Measurements from ENCODE around the gene SLC43A1. TPM values are rescaled to one million over a fixed set of nuclear protein-coding genes. Genes with fewer than 3 reads are reported as not detected.

SLC43A1 gene
- total and polyA plus RNA-seq, 2 of the 4 experiments (the other 2 are of a cell fraction): 10.0 to 17.0 TPM

- ChIA-PET CTCF (no interaction called here), POLR2A (ENCODE audit: unreplicated experiment) (no interaction called here)
- Histone ChIP-seq H3K27ac (ENCODE audit: insufficient read depth, low read length) (no peak overlapping the region), H3K9ac (ENCODE audit: low read depth, low read length) (no peak overlapping the region), H3K14ac (replicated peaks; ENCODE audit: low read depth, low read length) (no peak overlapping the region), H2AK9ac (replicated peaks; ENCODE audit: low read depth, low read length, poor library complexity) (no peak overlapping the region), H3K36me3 (ENCODE audit: control insufficient read depth, insufficient read depth, low read length) (no peaks in the 10 kb centered on the region), H3K4me2 (ENCODE audit: low read depth, low read length) (no peak overlapping the region), H3K4me1 (ENCODE audit: control insufficient read depth, insufficient read depth, low read length) (no peaks in the 10 kb centered on the region), H2AK5ac (ENCODE audit: low read depth, low read length) (no peak overlapping the region), H3K27me3 (ENCODE audit: control insufficient read depth, insufficient read depth, low read length) (peaks cover 18% of the 10 kb centered on the region), H3K56ac (ENCODE audit: extremely low read depth, insufficient read depth, low read length) (no peak overlapping the region), H2BK120ac (ENCODE audit: low read depth, low read length) (no peak overlapping the region), H4K5ac (ENCODE audit: low read depth, low read length) (no peak overlapping the region), H2AFZ (replicated peaks; ENCODE audit: low read length, poor library complexity) (no peak overlapping the region), H3K79me1 (ENCODE audit: low read depth in 1 of 2, low read length in 2 of 2) (no peaks in the 10 kb centered on the region), H3K23ac (ENCODE audit: low read depth, low read length) (no peak overlapping the region), H2BK20ac (ENCODE audit: low read depth, low read length) (no peak overlapping the region), H4K91ac (ENCODE audit: insufficient read depth, low read depth, low read length) (no peak overlapping the region), H3K4me3 (ENCODE audit: insufficient read depth, low read depth, low read length) (no peak overlapping the region), H3K18ac (ENCODE audit: low read depth, low read length) (no peak overlapping the region), H3K9me1 (ENCODE audit: insufficient read depth, low read length) (no peaks in the 10 kb centered on the region), H4K20me1 (ENCODE audit: insufficient read depth, low read length) (no peaks in the 10 kb centered on the region), H2BK15ac (ENCODE audit: low read depth, low read length) (no peak overlapping the region), H2BK5ac (ENCODE audit: low read depth, low read length, poor library complexity, severe bottlenecking) (no peak overlapping the region), H4K8ac (ENCODE audit: low read depth in 2 of 2, low read length in 2 of 2) (no peak overlapping the region), H3K4ac (ENCODE audit: low read depth, low read length) (no peak overlapping the region), H3K9me3 (ENCODE audit: control insufficient read depth, insufficient read depth, low read length) (no peaks in the 10 kb centered on the region)
- no TSS peak for BruUV-seq (replicated peaks)
- intact Hi-C loops (cut with micrococcal nuclease) (no loop called here), in situ Hi-C loops (cut with MboI; ENCODE audit: low sequenced_read_pairs) (no loop called here), dilution Hi-C loops (cut with HindIII; ENCODE audit: low sequenced_read_pairs, unreplicated experiment) (no loop called here)
- no CpG with 5 or more reads among the region's 1 CpG for WGBS, 2 experiments (ENCODE audit: extremely low coverage in 2 of 2, insufficient read length in 1 of 2)
- TF ChIP-seq RAD21 (IDR thresholded peaks at IDR 0.05; ENCODE audit: low read length) (no peak), BHLHE40 (IDR thresholded peaks at IDR 0.05; ENCODE audit: low read depth, low read length) (no peak), FOS (IDR thresholded peaks at IDR 0.05; ENCODE audit: low read depth, low read length) (no peak), MXI1 (IDR thresholded peaks at IDR 0.05; ENCODE audit: borderline replicate concordance, low read depth, low read length) (no peak), ELK1 (IDR thresholded peaks at IDR 0.05; ENCODE audit: borderline replicate concordance, low read depth, low read length) (no peak), MAFK (IDR thresholded peaks at IDR 0.05; ENCODE audit: low read depth, low read length) (no peak), MAZ (IDR thresholded peaks at IDR 0.05; ENCODE audit: borderline replicate concordance, low read depth, low read length) (no peak), CEBPB (IDR thresholded peaks at IDR 0.05; ENCODE audit: low read depth, low read length) (no peak), CHD1 (IDR thresholded peaks at IDR 0.05; ENCODE audit: low read depth, low read length) (no peak), RFX5 (IDR thresholded peaks at IDR 0.05; ENCODE audit: low read depth, low read length) (no peak), SMC3 (IDR thresholded peaks at IDR 0.05; ENCODE audit: low read depth, low read length) (no peak), POLR2A (IDR thresholded peaks at IDR 0.05; ENCODE audit: low read depth, low read length) (no peak), NFE2L2 (IDR thresholded peaks at IDR 0.05; ENCODE audit: low read depth, low read length) (no peak), CTCF (conservative IDR thresholded peaks at IDR 0.05; ENCODE audit: low read depth, low read length) (no peak), RCOR1 (IDR thresholded peaks at IDR 0.05; ENCODE audit: insufficient replicate concordance, low read length) (no peak)
- TF ChIP-seq, protein P1, sequence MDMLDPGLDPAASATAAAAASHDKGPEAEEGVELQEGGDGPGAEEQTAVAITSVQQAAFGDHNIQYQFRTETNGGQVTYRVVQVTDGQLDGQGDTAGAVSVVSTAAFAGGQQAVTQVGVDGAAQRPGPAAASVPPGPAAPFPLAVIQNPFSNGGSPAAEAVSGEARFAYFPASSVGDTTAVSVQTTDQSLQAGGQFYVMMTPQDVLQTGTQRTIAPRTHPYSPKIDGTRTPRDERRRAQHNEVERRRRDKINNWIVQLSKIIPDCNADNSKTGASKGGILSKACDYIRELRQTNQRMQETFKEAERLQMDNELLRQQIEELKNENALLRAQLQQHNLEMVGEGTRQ (IDR thresholded peaks at IDR 0.05; ENCODE audit: low read depth, low read length): no peak
- ATAC-seq (ENCODE audit: low read depth) (no peak), DNase-seq (no peak)
Observed at GRCh38 chr11:57446055-57446454, 69.4 kb downstream of the SLC43A1 start.
